Stimulated activated CD8-positive, alpha-beta memory T cell treated with anti-CD3 and anti-CD28 coated beads, Interleukin-15, amount 100 ng/mL, for 4 hours (primary cell): ENCODE data around the gene GJB4.

ENCODE experiments used
- DNase-seq, 2 donors: peaks; one replicate each; pipeline ENCODE4 v3.0.0-alpha.2; 2020; ENCODE audit warnings: low read depth in 2 of 2

GJB4 gene

GRCh38 chr1:34778381-34778780 is 18.8 kb downstream of the GJB4 start:
- DNase-seq = no peak

GRCh38 chr1:34779005-34779404 is 19.5 kb downstream of the GJB4 start:
- DNase-seq = no peak

GRCh38 chr1:34779526-34779925 is 20.0 kb downstream of the GJB4 start:
- DNase-seq = no peak

GRCh38 chr1:34779962-34780361 is 20.4 kb downstream of the GJB4 start:
- DNase-seq = no peak

GRCh38 chr1:34780528-34780927 is 21.0 kb downstream of the GJB4 start:
- no peak for DNase-seq

GRCh38 chr1:34781071-34781843 is 21.7 kb downstream of the GJB4 start, which contains the start of gene GJB3:
TSS of gene GJB3 (plus strand) at chr1:34781214. CDS start at chr1:34784763, 3,549 bp downstream.
- DNase-seq = no peak

- DNase-seq = no peak
Measured at GRCh38 chr1:34781844-34782391, 22.4 kb downstream of the GJB4 start.

- DNase-seq = no peak
Measured at GRCh38 chr1:34784751-34785221, 25.2 kb downstream of the GJB4 start.

GRCh38 chr1:34785231-34785874 is 25.8 kb downstream of the GJB4 start:
- no peak for DNase-seq

- DNase-seq = no peak
Measured at GRCh38 chr1:34785875-34786470, 26.4 kb downstream of the GJB4 start.

GRCh38 chr1:34786521-34787325 is 27.2 kb downstream of the GJB4 start:
- DNase-seq = peak; percentile 16 to 30

- DNase-seq = no peak
Measured at GRCh38 chr1:34787461-34788420, 28.2 kb downstream of the GJB4 start.

GRCh38 chr1:34790985-34791384 is 31.4 kb downstream of the GJB4 start:
- DNase-seq = no peak

GRCh38 chr1:34792424-34792823 is 32.9 kb downstream of the GJB4 start:
- DNase-seq = no peak

- DNase-seq = no peak
Measured at GRCh38 chr1:34792868-34793727, 33.6 kb downstream of the GJB4 start, which contains the start of gene GJA4. TSS of gene GJA4 (plus strand) at chr1:34792999. CDS start at chr1:34794214, 1,215 bp downstream.

GRCh38 chr1:34794001-34794789 is 34.7 kb downstream of the GJB4 start:
- DNase-seq = no peak

GRCh38 chr1:34794790-34795180 is 35.2 kb downstream of the GJB4 start:
- DNase-seq = no peak

- DNase-seq = no peak
Measured at GRCh38 chr1:34795916-34796315, 36.4 kb downstream of the GJB4 start.

GRCh38 chr1:34796990-34797389 is 37.5 kb downstream of the GJB4 start:
- no peak for DNase-seq
